HG03280 (cell line): ENCODE data around the gene ASL.
"Not testable (repeated sequence)": the region's sequence is repeated elsewhere in the genome, so short reads cannot be mapped to it uniquely, and the experiment has no call there.

Experiments
- ATAC-seq: cut with Tn5 transposase; IDR thresholded peaks from one replicate; pipeline ENCODE4 v1.9.1; 2021; ENCODE audit warnings: mild to moderate bottlenecking, moderate library complexity; ENCODE audit not compliant: unreplicated experiment

ASL gene

GRCh38 chr7:66116680-66117420, 41.2 kb downstream of the ASL start:
- ATAC-seq, result not testable (repeated sequence)

DNA sequence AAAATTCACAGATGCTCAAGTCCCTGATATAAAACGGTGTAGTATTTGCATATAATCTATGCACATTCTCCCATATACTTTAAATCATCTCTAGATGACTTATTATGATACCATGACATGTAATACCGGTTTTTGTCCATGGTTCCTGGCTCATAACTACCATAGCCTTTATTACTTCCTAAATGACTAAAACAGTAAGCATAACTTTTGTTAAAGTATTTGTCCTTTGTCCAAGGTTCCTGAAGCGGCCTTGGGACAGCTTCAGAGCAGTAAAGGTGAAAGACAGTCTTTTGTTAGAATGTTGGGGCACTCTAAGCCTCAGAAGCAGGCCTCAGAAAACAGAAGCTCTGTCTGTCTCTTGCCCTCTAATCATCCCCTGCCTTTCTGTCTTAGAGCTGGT, 43.0 kb downstream of the ASL start:
- ATAC-seq, result no peak

- no peak for ATAC-seq
Measured at GRCh38 chr7:66119245-66119850, 43.7 kb downstream of the ASL start.

DNA sequence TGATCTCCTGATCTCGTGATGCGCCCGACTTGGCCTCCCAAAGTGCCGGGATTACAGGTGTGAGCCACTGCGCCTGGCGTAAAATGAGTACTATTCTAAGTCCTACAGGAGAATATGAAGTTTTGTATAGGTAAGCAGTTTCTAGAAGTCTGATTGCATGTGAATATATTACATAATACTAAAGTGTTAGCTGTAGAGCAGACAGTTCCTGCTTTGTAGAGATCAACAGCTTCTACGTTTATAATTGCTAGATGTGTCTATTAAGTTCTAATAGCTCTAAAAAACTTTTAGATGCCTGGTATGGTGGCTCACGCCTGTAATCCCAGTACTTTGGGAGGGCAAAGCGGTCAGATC, 47.5 kb downstream of the ASL start:
- ATAC-seq, result no peak

- ATAC-seq, result not testable (repeated sequence)
Measured at GRCh38 chr7:66124569-66124861, 48.9 kb downstream of the ASL start.

DNA sequence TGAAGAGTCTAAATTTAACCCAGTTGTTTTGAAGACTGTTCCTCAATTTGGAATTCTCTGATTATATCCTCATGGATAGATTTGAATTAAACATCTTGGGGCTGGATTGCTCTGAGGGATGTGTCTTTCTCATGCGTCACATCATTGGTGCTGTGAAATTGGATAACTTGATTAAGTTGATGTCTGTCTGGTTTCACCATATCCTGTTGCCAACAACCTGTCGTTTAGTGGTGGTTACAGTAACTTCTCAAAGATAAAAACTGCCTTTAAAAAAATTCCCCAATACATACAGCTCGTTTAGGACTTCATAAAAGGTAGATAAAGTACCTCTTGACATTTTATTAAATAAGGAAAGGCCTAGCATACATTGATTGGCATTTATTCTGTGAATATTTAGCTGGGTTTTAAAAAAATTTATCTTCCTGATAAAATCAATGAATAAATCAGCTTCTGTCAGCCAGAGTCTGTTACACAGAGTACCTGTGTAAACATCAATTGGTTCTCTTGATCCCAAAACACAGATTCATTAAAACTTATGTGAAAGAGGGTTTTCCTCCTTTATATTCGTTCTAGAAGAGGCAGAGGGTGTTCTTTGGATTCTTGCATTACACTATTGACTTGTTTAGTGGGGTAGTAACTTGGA, 49.6 kb downstream of the ASL start:
- no peak for ATAC-seq

DNA sequence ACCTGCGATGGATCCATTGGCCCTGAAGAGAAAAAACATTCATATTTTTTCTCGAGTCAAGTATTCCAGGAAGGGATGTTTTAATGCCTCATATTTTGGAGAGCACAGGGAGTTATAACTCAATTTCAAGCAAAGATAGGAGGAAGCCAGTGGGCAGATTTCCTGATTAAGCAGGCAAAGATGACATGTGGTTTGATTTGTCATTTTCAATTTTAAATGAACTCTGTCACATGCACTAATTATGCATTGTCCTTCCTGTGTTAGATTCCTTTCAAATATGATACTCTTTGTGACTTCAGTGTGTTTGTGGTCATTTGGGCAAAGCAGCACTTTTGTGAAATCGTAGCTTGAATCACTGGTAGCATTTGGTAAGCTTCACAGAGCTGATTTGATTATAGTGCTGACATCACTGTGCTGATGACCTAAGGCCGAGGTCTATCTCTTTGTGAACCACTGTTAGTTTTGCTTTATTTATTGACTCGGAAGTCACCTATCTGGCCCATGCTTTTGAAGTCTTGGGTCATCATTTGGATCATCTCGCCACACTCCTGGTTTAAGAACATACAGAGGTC, 50.2 kb downstream of the ASL start:
- not testable (repeated sequence) for ATAC-seq

GRCh38 chr7:66127172-66127571, 51.6 kb downstream of the ASL start:
- ATAC-seq, result not testable (repeated sequence)

DNA sequence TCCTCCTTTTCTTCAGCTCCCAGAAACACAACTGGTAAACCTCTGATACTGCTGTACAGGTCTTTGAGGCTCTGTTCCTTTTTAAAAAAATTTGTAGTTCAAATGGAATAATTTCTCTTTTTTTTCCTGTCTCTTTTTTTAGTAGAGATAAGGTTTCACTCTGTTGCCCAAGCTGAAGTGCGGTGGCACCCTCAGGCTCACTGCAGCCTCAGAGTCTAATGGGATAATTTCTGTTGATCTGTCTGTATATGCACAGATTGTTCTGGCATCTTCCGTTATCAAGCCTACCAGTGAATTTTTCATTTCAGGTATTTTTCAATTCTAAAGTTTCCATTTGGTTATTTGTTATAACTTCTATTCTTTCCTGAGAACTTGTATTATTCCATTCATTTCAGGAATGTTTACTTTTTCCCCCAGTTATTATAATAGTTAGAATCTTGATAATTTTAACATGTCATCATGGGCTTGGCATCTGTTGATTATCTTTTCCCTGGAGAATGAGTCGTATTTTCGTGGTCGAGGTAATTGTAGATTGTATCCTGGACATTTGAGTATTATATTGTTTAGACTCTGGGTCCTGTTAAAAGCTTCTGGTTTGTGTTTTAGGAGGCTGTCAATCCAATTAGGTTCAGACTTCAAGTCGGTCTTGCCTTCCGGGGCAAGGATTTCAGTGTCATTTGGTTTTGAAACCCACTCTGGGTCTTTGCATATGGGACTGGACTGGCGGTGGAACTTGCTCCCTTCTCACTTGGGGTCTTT, 63.6 kb downstream of the ASL start:
- ATAC-seq, result no peak

DNA sequence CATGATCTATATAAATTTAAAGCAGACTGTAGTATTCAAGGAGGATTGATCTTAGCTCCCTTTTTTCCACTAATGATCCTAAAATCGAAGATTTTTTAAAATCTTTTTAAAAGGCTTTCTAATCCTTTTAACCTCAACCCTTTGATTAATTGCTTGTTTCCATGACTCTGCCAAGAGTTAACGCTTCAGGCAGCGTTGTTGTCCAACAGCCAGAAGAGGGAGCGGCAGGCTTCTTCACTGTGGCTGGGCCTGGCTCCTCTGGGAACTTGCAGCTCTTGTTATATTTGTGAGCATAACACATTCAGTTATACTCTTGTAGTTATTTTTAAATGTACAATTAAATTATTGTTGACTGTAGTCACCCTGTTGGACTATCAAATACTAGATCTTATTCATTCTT, 65.3 kb downstream of the ASL start:
- no peak for ATAC-seq

DNA sequence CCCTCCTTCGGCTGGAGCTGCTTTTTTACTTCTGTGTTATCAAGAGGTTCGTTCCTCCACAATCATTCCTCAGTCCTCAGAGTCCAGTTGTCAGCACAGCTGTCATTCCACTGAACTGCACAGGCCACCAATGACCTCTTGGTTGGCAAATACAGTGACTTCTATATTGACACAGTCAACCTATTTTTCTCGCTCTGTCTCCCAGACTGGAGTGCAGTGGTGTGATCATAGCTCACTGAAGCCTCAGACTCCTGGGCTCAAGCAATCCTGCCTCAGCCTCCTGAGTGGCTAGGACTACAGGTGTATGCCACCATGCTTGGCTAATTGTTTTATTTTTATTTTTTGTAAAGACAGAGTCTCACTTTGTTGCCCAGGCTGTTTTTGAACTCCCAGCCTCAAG, 66.7 kb downstream of the ASL start:
- ATAC-seq, result no peak

DNA sequence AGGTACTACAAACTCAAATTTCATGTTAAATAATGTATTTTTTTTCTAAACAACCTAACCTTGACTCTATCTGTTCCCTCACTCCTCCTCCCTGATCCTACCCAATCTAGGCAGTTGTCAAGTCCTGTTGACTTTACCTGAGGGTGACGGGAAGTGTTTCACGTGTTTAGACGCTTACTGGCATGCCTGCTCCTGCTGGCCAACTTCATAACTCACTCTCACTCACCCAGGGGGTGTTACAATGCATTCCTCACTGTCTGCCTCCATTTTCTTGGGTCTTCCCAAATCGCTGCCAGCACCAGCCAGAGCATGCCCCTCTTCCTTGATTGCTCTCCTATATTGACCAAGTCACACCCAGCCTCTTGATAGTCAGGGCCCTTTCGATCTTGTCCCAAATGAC, 67.4 kb downstream of the ASL start:
- no peak for ATAC-seq
